Measurements from ENCODE around the gene TEF. TPM values are rescaled to one million over a fixed set of nuclear protein-coding genes. Genes with fewer than 3 reads are reported as not detected.
A peak's percentile ranks its signal among the peaks of the same experiment; 100 is the strongest.

TEF gene
- total and polyA plus RNA-seq, 9 of the 15 experiments (the other 6 are each of a cell fraction or from before 2014, with no cell fraction given): 0.04 to 3.1 (median 1.2) TPM

- TF ChIP-seq RAD51 (IDR thresholded peaks at IDR 0.05; ENCODE audit: borderline replicate concordance, low read depth): peak; percentile 93
- TF ChIP-seq EP400 (IDR thresholded peaks at IDR 0.05): peak; percentile 63; the same call in 1 of the 2 replicates
- peak; percentile 80 for TF ChIP-seq TOE1 (IDR thresholded peaks at IDR 0.05; ENCODE audit: borderline replicate concordance)
- TF ChIP-seq TOE1 (CRISPR knock-in tag; IDR thresholded peaks at IDR 0.05; ENCODE audit: borderline replicate concordance, low read depth): no peak
- TF ChIP-seq POLR2G (IDR thresholded peaks at IDR 0.05; ENCODE audit: low read depth, low read length): peak; percentile 73
- peak; percentile 66; the same call in 1 of the 2 replicates for TF ChIP-seq NKRF (IDR thresholded peaks at IDR 0.05; ENCODE audit: borderline replicate concordance)
- TF ChIP-seq NFYB (IDR thresholded peaks at IDR 0.05; ENCODE audit: extremely low read depth, insufficient read length): peak; percentile 63
- peak; percentile 46; the same call in 1 of the 2 replicates for TF ChIP-seq PHF8 (IDR thresholded peaks at IDR 0.05; ENCODE audit: borderline replicate concordance, low read length)
- peak; percentile 3 for TF ChIP-seq KDM5B (IDR thresholded peaks at IDR 0.05; ENCODE audit: insufficient replicate concordance, low read depth, low read length)
- no peak for TF ChIP-seq SRSF1 (IDR thresholded peaks at IDR 0.05; ENCODE audit: low read depth, low read length)
- TF ChIP-seq MAZ (CRISPR knock-in tag; conservative IDR thresholded peaks at IDR 0.05 in 1 of 2, IDR thresholded peaks at IDR 0.05 in 1 of 2): peak in 1 of 2 experiments; percentile 66; a peak in 3 of 4 replicates
- peak; percentile 62 for TF ChIP-seq CBFA2T2 (conservative IDR thresholded peaks at IDR 0.05)
- TF ChIP-seq MGA (IDR thresholded peaks at IDR 0.05): peak; percentile 69
These were observed at the start of gene TEF (continued) for GRCh38 chr22:41381329-41382097.
